GM20431 (cell line): ENCODE measurements around the gene ARHGEF28.

Experiments used
- in situ Hi-C: fragments of 300-500 bp; cut with MseI, MboI; formaldehyde crosslinking; loops from one replicate; pipeline ENCODE4 v1.15.0; 2020; ENCODE audit warnings: low sequenced_read_pairs; ENCODE audit not compliant: unreplicated experiment

The ARHGEF28 gene

GRCh38 chr5:73908846-73909245 is 282.9 kb downstream of the ARHGEF28 start:
- in situ Hi-C loops, result loop anchor here (10.0 kb wide), 1 partner anchor 746 kb away; no protein-coding TSS in a partner anchor

GRCh38 chr5:73909474-73909873 is 283.5 kb downstream of the ARHGEF28 start:
- in situ Hi-C loops, result loop anchor here (10.0 kb wide), 1 partner anchor 745 kb away; no protein-coding TSS in a partner anchor

- in situ Hi-C loops, result no loop called here
Observed at GRCh38 chr5:73911761-73912393, 285.9 kb downstream of the ARHGEF28 start.

- in situ Hi-C loops, result no loop called here
Observed at GRCh38 chr5:73912821-73913271, 286.9 kb downstream of the ARHGEF28 start.

GRCh38 chr5:73913971-73914370 is 288.0 kb downstream of the ARHGEF28 start:
- in situ Hi-C loops, result no loop called here

- in situ Hi-C loops, result no loop called here
Observed at GRCh38 chr5:73915345-73915744, 289.3 kb downstream of the ARHGEF28 start.

GRCh38 chr5:73917433-73917832 is 291.4 kb downstream of the ARHGEF28 start:
- in situ Hi-C loops, result no loop called here

- in situ Hi-C loops, result no loop called here
Observed at GRCh38 chr5:73917891-73918290, 291.9 kb downstream of the ARHGEF28 start.

- in situ Hi-C loops, result no loop called here
Observed at GRCh38 chr5:73918791-73919221, 292.8 kb downstream of the ARHGEF28 start.

- in situ Hi-C loops, result no loop called here
Observed at GRCh38 chr5:73921741-73922140, 295.7 kb downstream of the ARHGEF28 start.

GRCh38 chr5:73922224-73922623 is 296.2 kb downstream of the ARHGEF28 start:
- in situ Hi-C loops, result no loop called here

GRCh38 chr5:73922875-73923557 is 297.0 kb downstream of the ARHGEF28 start:
- in situ Hi-C loops, result no loop called here

GRCh38 chr5:73928476-73929070 is 302.6 kb downstream of the ARHGEF28 start:
- in situ Hi-C loops, result no loop called here

- in situ Hi-C loops, result no loop called here
Observed at GRCh38 chr5:73935719-73936118, 309.7 kb downstream of the ARHGEF28 start.

GRCh38 chr5:73938280-73938937 is 312.4 kb downstream of the ARHGEF28 start:
- in situ Hi-C loops, result no loop called here

GRCh38 chr5:73938938-73939320 is 312.9 kb downstream of the ARHGEF28 start:
- in situ Hi-C loops, result no loop called here

- in situ Hi-C loops, result no loop called here
Observed at GRCh38 chr5:73939557-73939956, 313.6 kb downstream of the ARHGEF28 start.

GRCh38 chr5:73940026-73940425 is 314.0 kb downstream of the ARHGEF28 start:
- in situ Hi-C loops, result no loop called here

GRCh38 chr5:73940801-73941200 is 314.8 kb downstream of the ARHGEF28 start:
- in situ Hi-C loops, result no loop called here

- in situ Hi-C loops, result no loop called here
Observed at GRCh38 chr5:73942783-73943182, 316.8 kb downstream of the ARHGEF28 start.

GRCh38 chr5:73943397-73943796 is 317.4 kb downstream of the ARHGEF28 start:
- in situ Hi-C loops, result no loop called here
